Thoracic aorta (tissue), 2 donors: ENCODE results near the gene TMED9. TPM values are rescaled to one million over a fixed set of nuclear protein-coding genes. Genes with fewer than 3 reads are reported as not detected.

ENCODE experiments used
- ATAC-seq: fragments of 150-250 bp; one replicate; pipeline ENCODE4 v1.8.0; 2017; ENCODE audit warnings: low read depth; ENCODE audit not compliant: insufficient number of reproducible peaks, low FRiP score
- DNase-seq: peaks from one replicate; pipeline ENCODE4 v3.0.0-alpha.2; 2020; ENCODE audit warnings: low spot score
- H3K27ac ChIP-seq, 2 donors: fragments of 200-600 bp; sonication (generic); 1 replicate in 1 of 2; 2 replicates in 1 of 2; pipeline ENCODE4 v1.5.1; 2016; ENCODE audit warnings: mild to moderate bottlenecking in 2 of 2, moderate library complexity in 2 of 2
- H3K27me3 ChIP-seq: fragments of 200-600 bp; sonication (generic); replicated peaks from 2 replicates; pipeline ENCODE4 v1.6.0; 2016; ENCODE audit warnings: mild to moderate bottlenecking; ENCODE audit not compliant: insufficient read depth
- H3K36me3 ChIP-seq: fragments of 200-600 bp; sonication (generic); one replicate; pipeline ENCODE4 v1.5.1; 2016
- H3K4me1 ChIP-seq, 2 donors: fragments of 200-600 bp; sonication (generic); 1 replicate in 1 of 2; 2 replicates in 1 of 2; pipeline versions ENCODE4 v1.5.1 to v1.6.0; 2016; ENCODE audit warnings: low read depth in 2 of 2, mild to moderate bottlenecking in 1 of 2; ENCODE audit not compliant: control insufficient read depth in 1 of 2
- H3K4me3 ChIP-seq: fragments of 200-600 bp; sonication (generic); 2 replicates; pipeline ENCODE4 v1.5.1; 2016; ENCODE audit warnings: mild to moderate bottlenecking
- H3K9me3 ChIP-seq: fragments of 200-600 bp; sonication (generic); 2 replicates; pipeline ENCODE4 v1.5.1; 2016
- total RNA-seq, 2 donors: library from RNA; depleted of rRNA; stranded (reverse); fragments of >200 nt; gene quantifications; one replicate each; pipeline versions ENCODE4 v1.1.0 to v1.2.3, GENCODE V29; 2016
- TF ChIP-seq, protein P1 (sequence below): fragments of 200-600 bp; sonication (generic); IDR thresholded peaks from one replicate; pipeline ENCODE4 v1.5.1; 2019; ENCODE audit warnings: antibody characterized with exemption

TMED9 gene
- total RNA-seq, 2 donors from 2014 or later = 103 to 119 TPM

- no peak overlapping the region for H3K4me3 ChIP-seq
- TF ChIP-seq, protein P1, sequence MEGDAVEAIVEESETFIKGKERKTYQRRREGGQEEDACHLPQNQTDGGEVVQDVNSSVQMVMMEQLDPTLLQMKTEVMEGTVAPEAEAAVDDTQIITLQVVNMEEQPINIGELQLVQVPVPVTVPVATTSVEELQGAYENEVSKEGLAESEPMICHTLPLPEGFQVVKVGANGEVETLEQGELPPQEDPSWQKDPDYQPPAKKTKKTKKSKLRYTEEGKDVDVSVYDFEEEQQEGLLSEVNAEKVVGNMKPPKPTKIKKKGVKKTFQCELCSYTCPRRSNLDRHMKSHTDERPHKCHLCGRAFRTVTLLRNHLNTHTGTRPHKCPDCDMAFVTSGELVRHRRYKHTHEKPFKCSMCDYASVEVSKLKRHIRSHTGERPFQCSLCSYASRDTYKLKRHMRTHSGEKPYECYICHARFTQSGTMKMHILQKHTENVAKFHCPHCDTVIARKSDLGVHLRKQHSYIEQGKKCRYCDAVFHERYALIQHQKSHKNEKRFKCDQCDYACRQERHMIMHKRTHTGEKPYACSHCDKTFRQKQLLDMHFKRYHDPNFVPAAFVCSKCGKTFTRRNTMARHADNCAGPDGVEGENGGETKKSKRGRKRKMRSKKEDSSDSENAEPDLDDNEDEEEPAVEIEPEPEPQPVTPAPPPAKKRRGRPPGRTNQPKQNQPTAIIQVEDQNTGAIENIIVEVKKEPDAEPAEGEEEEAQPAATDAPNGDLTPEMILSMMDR = no peak
- H3K4me1 ChIP-seq = no peaks in the 10 kb centered on the region
- no peak for ATAC-seq
- DNase-seq = no peak
- no peaks in the 10 kb centered on the region for H3K36me3 ChIP-seq
- H3K27ac ChIP-seq = no peak overlapping the region
- no peaks in the 10 kb centered on the region for H3K27me3 ChIP-seq
- H3K9me3 ChIP-seq = no peaks in the 10 kb centered on the region
These were observed 13.7 kb upstream of the TMED9 start for GRCh38 chr5:177578316-177578715.

- TF ChIP-seq, protein P1 = no peak
- Histone ChIP-seq H3K9me3 (no peaks in the 10 kb centered on the region), H3K36me3 (peaks cover under 1% of the 10 kb centered on the region), H3K4me1 (peaks cover 7 to 8% of the 10 kb centered on the region in 2 donors), H3K27me3 (no peaks in the 10 kb centered on the region), H3K4me3 (no peak overlapping the region), H3K27ac (no peak overlapping the region)
- no peak for DNase-seq
- ATAC-seq = no peak
These were observed 3.5 kb upstream of the TMED9 start for GRCh38 chr5:177588413-177588909.

- no peak overlapping the region for H3K27ac ChIP-seq
- TF ChIP-seq, protein P1 = no peak
- ATAC-seq = no peak
These were observed 1.6 kb upstream of the TMED9 start for GRCh38 chr5:177590406-177590805.

DNA sequence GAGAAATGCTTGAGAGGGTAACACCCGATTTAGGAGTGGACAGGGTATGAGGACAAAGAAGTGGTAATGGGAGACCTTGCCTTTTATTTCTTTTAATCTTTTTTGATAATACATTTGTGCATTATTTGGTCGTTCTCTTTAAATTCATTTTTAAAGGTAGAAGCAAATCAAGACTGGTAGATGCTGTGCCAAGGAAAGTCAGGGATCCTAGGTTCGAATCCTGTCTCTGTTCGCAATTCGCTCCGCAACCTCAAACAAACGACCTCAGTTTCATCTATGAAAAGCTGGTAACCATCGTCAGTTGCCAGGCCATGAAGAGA, 353 bp upstream of the TMED9 start:
- peaks cover 8 to 19% of the 10 kb centered on the region in 2 donors for H3K4me1 ChIP-seq
- peak overlapping the region; percentile 78 for H3K4me3 ChIP-seq
- ATAC-seq (no peak), DNase-seq (no peak)
- TF ChIP-seq, protein P1 = no peak
- no peak overlapping the region for H3K27ac ChIP-seq
- peaks cover 29% of the 10 kb centered on the region for H3K36me3 ChIP-seq
- no peaks in the 10 kb centered on the region for H3K27me3 ChIP-seq
- H3K9me3 ChIP-seq = no peaks in the 10 kb centered on the region

More at GRCh38 chr5:177590406-177590805, 1.6 kb upstream of the TMED9 start:
- no peaks in the 10 kb centered on the region for H3K27me3 ChIP-seq
- no peak overlapping the region for H3K4me3 ChIP-seq
- H3K4me1 ChIP-seq = peaks cover 8 to 19% of the 10 kb centered on the region in 2 donors
- DNase-seq = no peak
- H3K36me3 ChIP-seq = peaks cover 18% of the 10 kb centered on the region
- no peaks in the 10 kb centered on the region for H3K9me3 ChIP-seq

- DNase-seq (no peak), ATAC-seq (no peak)
- peaks cover 29% of the 10 kb centered on the region for H3K36me3 ChIP-seq
These were observed 902 bp downstream of the TMED9 start for GRCh38 chr5:177592905-177593304.

More at GRCh38 chr5:177592905-177593304, 902 bp downstream of the TMED9 start:
- Histone ChIP-seq H3K27ac (peak overlapping the region in 1 of 2 donors; percentile 52), H3K4me3 (peak overlapping the region; percentile 78), H3K27me3 (no peaks in the 10 kb centered on the region), H3K4me1 (peaks cover 8 to 19% of the 10 kb centered on the region in 2 donors), H3K9me3 (no peaks in the 10 kb centered on the region)
- TF ChIP-seq, protein P1 = no peak
